Right lung (tissue), 10 donors: ENCODE data around the gene PRR27. TPM values are rescaled to one million over a fixed set of nuclear protein-coding genes. Genes with fewer than 3 reads are reported as not detected.
A peak's percentile ranks its signal among the peaks of the same experiment; 100 is the strongest.

Source experiments
- DNase-seq, 2 donors: peaks; one replicate each; pipeline ENCODE4 v3.0.0-alpha.2; 2013
- long read RNA-seq, 8 donors: transcript quantifications; one replicate each; lab custom pipeline, GENCODE V29; 2026
- polyA plus RNA-seq, 5 donors: library from polyadenylated mRNA; unstranded; fragments of 120-200 nt; gene quantifications; one replicate each; pipeline versions ENCODE4 v1.2.1 to v1.2.3, GENCODE V29; 2013; ENCODE audit warnings: inconsistent platforms in 1 of 5, low replicate concordance in 1 of 5; ENCODE audit not compliant: insufficient read length in 5 of 5, insufficient read depth in 1 of 5

The PRR27 gene
- under 1 TPM; 0.05 to 0.21 (median 0.09) TPM for polyA plus RNA-seq
- long read RNA-seq, donor 1, result 0 reads
- long read RNA-seq, donor 2, result 0 reads
- long read RNA-seq, donor 3, result 0 reads
- long read RNA-seq, donor 4, result 0 reads
- long read RNA-seq, donor 5, result 0 reads
- long read RNA-seq, donor 6, result 0 reads
- long read RNA-seq, donor 7, result 0 reads
- long read RNA-seq, donor 8, result 0 reads

DNA sequence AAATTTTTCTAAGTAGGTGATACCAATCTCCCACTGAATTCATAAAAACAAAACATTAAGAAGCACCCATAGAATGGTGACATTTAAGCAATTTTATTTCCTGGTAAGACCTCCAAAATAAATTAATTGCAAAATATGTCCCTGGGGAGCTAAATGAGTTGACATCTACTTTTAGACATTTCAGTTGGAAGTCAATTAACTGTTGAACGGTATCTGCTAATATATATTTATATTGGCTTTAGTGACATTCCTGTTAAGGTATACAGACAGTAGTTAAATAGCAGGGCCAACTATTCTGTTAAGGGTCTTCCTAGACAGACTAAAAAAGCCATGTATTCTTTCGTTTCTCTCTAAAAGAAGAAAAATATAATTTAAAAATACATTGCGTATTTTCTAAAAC lies at the start of gene PRR27:
PRR27 (plus strand) TSS at position 301 of the 400 bp plus-strand sequence. CDS start 139 bp downstream, outside the sequence.
- no peak for DNase-seq

DNA sequence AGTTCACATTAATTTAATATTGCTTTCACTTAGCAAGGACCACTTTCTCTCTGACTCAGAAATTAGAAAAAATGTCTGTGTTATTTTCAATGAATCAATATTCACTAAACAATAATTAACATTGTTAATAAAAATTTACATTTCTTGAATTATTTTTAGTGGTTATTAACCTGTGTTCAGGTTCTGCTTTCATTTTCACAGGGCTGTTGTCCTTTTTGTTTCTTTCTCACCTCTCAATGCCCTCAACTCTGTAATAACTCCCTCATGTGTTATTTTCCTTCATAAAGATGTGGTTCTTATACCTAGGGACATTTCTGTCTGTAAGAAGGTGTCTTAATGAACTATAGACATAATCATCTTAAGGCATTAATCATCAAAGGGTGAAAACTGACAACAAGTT lies 43.1 kb upstream of the PRR27 start:
- DNase-seq, result no peak

DNA sequence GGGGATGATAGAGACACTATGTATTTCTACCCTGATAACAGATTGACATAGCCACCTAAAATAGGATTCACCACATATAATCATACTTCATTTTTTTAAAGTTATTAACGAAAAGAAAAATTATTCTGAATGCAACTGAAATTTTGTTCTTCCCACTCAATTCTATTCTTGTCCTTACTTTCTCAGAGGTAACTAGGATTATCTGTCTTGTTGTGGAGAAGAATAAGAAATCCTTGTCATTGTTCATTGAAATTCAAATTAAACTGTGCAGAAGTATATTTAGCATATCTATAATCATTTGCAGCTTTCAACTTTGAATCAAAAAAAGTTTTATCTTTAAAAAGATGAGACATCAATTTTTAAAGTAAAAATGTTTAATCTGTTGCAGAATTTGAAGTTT lies 40.4 kb upstream of the PRR27 start:
- no peak for DNase-seq

DNA sequence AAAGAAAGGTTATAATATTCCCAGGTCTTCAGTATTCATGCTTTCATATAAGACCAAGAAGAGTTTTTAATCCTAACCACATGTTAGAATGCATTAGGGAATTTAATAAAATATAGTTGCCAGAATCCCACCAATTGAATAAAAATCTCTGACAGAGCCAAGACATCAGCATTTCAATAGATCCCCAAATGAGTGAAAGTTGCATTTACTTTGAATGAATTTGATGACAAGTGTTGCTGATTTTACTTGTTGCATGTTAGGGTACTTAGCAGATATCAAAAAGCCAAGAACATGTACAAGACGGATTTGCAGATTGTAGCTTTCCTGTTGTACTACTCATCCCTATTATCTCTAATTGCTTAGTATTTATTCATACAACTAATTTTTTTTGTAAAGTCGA lies 39.9 kb upstream of the PRR27 start:
- DNase-seq, result no peak

DNA sequence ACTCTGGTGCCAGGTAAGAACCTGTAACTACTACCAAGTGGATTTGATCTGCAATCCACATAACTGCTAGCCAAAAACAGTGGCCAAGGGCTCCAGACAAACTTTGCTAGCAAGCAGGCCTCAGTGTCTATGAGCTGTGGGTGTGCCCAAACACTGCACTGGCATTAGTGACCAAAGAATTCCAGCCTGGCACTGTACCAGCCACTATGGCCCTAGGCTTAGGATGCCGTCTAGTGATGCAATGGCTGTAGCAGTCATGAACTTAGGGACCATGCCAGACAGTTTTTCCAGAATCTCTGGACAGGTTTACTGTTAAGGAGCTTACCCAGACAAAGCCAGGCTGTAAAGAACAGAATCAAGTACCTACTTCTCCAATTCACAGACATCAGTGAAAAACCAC lies 33.7 kb upstream of the PRR27 start:
- DNase-seq, result no peak

DNA sequence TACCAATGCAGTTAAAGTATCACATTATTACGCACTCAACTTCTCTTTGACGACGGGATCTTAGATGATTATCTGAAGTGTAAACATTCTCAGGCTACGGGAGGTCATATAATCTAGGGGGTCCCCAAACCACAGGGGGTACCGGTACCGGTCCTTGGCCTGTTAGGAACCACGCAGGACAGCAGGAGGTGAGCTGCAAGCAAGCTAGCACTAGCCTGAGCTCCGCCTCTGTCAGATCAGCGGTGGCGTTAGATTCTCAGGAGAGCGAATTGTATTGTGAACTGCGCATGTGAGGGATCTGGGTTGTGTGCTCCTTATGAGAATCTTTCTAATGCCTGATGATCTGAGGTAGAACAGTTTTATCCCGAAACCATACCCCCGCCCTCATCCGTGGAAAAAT lies 20.6 kb upstream of the PRR27 start:
- DNase-seq, result no peak

DNA sequence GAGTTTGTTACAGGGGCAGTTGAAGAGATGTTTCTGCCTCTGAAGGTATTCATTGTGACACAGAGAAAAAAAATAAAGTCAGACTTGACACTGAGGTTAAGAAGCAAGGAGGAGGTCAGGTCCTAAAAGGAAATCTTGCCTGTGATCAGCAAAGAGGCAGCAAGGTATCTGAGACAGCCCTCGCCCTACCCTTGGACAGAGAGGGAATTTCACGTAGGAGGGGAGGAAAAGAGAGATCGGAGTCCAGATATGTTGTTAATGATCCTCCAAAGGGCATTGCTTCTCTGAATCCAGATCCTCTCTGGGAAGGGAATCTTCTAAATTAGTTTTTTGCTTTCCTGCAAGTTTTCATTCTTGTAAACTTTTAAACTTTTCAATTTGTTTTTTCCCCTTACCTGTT lies 15.3 kb upstream of the PRR27 start:
- no peak for DNase-seq

DNA sequence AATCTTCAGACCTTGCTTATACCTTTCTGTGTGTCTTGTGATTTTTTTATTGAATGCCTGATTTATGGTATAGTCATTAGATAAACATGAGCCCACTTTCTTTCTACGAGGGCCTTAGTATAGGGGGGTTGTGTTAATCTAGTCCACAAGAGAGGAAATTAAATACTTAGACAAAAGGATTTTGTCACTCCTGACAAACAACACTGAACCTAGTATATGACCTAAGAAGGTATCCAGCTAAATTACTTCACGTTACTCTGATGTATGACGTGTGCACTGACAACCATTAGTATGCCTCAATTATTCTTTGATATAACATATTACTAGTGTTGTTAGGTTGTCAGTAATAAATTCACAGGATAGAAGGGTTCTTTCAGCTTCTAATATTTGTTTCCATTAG lies 2.8 kb upstream of the PRR27 start:
- no peak for DNase-seq

DNA sequence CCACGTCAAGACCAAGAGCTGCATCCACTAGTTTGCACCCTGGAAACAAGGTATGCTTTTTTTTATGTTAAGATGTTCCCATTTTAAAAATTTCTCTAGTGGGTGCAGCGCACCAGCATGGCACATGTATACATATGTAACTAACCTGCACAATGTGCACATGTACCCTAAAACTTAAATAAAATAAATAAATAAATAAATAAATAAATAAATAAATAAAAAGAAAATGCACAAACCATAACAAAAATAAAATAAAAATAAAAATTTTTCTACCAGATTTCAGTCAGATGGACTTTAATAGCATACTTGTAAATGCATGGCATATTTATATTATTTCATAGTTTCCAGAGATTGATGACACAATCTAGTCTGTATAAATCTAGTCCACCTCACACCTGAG lies 1.9 kb upstream of the PRR27 start:
- DNase-seq, result no peak

DNA sequence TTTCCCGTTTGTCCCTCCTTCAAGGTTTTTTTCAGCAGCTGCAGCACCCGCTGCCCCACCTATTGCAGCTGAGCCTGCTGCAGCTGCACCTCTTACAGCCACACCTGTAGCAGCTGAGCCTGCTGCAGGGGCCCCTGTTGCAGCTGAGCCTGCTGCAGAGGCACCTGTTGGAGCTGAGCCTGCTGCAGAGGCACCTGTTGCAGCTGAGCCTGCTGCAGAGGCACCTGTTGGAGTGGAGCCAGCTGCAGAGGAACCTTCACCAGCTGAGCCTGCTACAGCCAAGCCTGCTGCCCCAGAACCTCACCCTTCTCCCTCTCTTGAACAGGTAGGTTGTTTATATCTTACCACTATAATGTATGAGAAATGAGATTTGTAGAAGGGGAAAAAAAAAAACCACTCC lies 4.5 kb downstream of the PRR27 start:
- DNase-seq, result peak in 1 of 2 donors; percentile 4

DNA sequence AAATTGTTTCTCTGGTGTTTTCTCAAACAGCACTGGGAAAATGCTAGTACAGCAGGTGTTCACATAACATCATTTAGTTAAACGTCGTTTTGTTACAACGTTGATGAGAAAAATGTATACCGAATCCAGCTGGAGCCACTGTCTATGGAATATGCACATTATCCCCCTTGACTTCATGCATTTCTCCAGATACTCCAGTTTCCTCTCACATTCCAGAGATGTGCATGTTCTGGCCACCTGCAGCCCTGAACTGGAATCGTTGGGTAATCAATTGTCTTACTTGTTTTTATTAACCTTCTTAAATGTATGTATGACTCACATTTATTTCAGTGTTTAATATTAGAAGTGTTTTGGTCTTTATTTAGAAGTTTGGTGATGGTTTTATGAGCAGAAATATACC lies 23.1 kb downstream of the PRR27 start:
- DNase-seq, result no peak

DNA sequence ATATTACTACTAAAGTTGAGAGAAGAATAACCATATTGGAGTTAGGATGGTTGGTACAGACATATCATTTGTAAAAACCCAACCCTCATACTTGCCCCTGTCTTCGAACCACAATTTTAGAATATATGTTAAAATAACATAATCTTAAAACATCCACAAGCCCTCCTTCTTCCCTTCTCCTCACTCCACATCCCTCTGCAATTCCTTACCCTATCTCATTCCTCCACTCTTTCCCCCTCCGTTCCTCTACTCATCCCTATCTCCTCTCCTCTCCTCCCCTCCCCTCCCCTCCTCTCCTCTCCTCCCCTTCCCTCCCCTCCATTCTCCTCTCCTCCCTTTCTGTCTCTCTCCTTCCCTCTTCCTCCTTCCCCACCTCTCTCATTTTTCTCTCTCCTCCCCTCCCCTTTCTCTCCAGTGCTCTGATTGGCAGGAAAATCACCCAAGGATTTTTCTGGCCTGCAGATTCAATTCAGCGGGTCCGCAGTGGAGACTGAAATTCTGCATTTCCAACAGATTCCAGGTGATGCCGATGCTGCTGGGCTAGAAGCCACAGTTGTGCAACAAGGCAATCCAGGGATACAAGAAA lies 24.1 kb downstream of the PRR27 start:
- DNase-seq, result no peak

DNA sequence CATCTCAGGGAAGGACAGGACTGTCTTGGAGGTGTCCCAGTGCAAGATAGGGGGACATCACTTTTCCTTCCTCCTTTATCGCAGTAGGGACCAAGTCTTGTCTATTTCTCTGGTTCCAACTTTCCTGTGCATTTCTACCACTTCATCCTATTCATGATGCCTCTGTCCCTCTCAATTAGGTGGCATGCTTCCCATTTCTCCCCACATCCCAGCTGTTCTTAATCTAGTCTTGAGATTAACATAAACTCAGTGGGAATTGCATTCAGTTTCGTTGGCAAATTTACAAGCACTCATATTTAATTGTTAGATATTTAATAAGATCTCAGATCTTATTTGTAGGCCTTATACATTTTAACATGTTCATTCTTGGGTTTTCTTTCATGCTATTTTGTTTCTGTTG lies 25.8 kb downstream of the PRR27 start:
- no peak for DNase-seq

DNA sequence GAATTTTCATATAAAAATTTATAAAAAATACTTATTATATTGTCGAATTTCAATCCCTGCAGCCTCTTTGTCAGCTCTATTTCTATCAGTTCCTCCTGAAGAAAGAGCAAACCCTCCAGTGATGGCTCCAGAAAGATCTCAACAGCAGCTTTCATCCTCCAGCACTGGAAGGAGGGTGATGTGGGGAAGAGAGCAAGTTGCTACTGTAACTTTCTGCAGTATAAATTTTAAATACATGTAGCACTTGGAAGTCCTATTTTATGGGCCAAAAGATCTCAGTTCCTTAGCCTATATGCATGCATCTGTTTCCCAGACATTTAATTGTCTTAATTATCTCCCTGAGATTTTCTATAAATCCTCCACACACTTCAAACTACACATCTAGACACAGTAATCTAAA lies 27.8 kb downstream of the PRR27 start:
- no peak for DNase-seq

DNA sequence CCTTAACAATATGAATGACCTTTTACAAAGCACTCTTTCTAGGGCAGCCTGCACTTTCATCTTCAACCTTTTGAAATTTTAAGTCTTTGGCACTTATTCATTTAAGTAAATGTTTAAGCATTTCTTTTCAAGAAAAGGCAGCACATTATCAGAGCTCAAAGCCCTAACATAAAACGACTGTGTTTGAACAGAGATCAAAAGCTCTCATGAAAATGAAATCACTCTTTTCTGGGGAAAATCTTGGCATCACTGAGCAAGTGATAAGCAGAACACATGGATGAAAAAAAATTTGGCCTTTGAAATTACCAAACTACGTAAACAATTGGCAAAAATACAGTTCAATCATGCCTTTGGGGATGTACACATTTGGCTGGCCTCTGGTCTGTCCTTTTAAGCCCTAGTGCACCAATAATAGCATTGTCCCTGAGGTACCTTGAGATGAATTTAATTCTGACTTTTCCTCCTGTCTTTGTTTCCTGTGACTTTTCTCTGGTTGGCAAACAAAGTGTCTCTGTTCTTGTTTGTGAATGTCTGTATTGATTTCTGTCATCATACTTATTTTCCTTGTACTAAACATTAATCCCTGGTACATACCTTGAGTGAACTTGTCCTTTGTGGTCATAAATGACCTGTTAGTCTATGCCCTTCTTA lies 28.6 kb downstream of the PRR27 start:
- DNase-seq, result peak; percentile 49 to 59

DNA sequence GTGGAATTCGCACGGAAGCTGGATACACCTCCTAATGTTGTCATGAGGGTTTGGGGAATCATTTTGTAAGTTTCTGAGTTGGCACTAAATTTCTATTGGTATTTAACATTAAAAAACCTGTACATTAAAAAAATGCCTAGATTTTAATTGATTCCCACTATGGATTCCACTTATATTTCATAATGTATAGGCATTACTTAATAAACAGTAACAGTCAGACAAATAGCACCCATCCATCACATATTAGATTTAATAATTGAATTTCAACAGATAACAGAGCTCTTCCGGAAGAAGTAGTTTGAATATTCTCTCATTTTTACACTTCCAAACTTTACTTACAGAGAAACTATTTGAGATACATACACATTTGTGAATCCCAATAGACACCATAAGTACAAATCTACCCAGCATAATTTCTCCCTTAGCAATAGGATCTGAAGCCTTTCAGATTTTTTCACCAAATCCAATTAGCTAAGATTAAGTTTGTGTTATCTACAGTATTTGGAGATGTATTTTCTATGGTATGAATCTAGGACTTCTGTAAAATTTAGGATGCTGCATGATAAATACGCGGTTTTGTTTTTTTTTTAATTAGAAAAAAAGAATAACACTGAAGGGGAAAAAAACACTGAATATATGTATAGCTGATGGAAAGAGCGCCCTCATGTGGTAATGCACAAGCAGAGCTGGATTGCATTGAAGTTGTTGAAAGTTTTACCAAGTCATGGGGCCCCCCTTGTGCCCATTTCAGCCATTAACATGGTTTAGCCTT lies 29.3 kb downstream of the PRR27 start:
- no peak for DNase-seq

DNA sequence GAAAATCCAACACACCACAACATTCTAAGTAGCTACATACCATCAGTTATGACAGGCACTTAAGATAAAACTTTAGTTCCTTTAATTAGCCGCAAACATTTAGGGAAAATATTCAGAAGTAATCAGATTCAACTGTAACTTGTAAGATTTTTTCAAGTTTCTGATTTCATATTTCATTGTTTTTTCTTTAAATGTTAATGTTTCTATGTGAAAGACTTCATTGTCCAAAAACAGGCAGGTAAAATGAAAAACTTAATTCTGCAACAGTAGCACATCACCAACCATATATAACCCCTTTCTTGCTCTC lies 29.9 kb downstream of the PRR27 start:
- no peak for DNase-seq

DNA sequence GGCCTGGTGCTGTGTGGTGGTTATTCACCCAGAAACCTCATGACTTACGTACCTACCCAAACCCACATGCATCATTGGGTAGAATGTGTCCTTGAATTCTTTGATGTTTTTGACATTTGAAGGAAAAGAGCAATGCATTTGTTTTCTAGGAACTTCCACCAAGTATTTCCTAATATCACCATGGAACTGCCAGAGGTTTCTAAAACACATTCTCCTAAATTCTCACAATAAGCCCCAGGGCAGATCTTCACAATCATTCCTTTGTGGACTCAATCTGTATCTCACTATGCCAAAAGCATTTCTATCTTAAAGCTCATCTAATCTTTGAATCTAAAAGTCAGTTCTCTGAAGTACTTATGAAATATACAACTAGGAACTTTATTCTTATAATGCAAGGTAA lies 33.2 kb downstream of the PRR27 start:
- DNase-seq, result no peak

DNA sequence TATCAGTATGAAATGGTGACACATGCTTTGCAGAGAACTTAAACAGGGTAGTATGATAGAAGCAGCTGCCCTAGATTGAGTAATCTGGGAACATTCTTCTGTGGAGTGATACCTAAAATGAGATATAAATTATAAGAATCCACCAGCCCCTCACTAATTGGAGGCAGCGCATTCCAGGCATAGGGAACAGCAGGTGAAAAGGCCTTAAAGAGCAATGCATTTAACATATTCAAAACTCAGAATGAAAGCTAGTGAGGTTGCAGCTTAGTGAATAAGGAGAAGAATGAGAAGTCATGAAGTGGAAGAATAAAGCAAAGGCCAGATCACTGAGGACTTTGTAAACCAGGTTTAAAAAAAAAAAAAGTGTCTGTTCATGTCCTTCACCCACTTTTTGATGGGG lies 36.5 kb downstream of the PRR27 start:
- DNase-seq, result no peak

DNA sequence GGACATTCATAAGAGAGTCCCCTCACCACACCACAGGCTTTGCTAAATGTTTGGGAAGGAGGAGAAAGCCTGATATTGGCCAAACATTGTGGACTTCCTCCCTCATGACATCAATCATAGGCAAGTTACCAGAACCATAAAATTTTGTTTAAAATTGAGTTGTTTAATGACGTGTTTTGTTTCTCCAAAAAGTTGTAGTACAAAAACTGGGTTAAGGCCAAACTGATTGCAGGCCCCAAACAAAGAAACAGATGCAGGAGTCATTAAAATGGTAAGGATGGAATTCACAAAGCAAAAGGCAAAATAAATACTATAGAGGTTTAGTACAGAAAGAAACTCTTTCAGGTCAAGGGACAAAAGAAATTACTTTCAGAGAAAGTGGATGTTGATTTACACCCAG lies 37.6 kb downstream of the PRR27 start:
- DNase-seq, result peak; percentile 66 to 67

DNA sequence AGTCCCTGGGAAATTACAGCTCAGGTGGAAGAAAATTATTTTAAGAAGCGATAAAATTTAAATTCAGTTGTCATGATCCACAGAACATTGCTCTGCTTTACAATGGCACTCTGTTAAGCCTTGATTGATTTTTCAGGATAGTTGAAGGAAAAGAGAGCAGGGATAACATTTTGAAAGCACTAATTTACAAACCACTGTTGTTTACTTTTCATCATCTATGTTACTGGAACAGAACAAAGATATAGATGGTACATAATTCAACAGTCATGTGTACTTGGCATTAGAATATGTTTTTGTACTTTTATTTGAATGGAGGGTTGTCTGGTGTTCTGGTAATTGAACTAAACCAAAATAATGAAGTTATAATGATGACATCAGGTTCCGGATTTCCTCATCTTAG lies 38.9 kb downstream of the PRR27 start:
- DNase-seq, result no peak

DNA sequence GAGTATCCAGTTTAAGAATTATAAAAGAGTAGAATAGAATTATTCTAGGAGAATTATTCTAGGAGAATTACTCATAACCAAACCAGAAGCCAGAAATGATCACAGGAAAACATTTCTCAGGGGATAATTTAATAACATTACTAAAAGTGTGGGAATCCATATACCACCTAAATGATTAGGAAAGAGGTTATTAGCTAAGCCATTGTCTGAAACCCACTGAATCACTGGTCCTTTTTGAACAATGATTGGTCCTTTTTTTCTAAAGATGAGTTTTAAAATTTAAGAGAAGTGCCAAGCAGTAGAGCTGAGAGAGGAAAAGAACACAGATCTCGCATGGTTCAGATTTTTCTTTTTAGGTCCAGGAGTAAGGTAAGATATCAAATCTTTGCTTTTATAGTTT lies 41.4 kb downstream of the PRR27 start, which contains the start of gene ODAM:
ODAM (plus strand) TSS at position 301 of the 400 bp plus-strand sequence. CDS start 819 bp downstream, outside the sequence.
- no peak for DNase-seq

DNA sequence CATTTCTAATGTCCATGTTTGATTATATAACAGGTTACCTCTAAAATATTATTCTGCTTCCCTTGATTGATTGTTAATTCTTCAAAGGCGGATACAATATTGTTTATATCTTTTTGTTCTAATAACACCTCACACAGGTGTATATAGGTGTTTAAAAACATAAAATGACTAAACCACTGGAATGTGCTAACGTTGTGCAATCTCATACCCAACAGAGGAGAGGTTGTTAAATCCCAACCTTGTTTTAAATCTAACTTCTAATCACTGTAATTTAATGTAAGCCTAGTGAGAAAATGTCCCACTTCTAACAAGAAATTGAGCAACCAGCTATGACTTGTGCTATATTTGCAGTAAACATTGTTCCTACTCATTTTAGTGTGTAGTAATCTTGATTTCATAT lies 42.8 kb downstream of the PRR27 start:
- no peak for DNase-seq
